SJCRH30 (cell line): ENCODE results near the gene CLEC6A. TPM values are rescaled to one million over a fixed set of nuclear protein-coding genes. Genes with fewer than 3 reads are reported as not detected.
A peak's percentile ranks its signal among the peaks of the same experiment; 100 is the strongest.
"Not testable (repeated sequence)": the region's sequence is repeated elsewhere in the genome, so short reads cannot be mapped to it uniquely, and the experiment has no call there.

Source experiments
- DNase-seq, 2 experiments: peaks; one replicate each; pipeline ENCODE4 v3.0.0-alpha.2; 2015 to 2020
- H3K27ac ChIP-seq: fragments of 250-450 bp; sonication (Bioruptor Pico); 2 replicates; pipeline ENCODE4 v1.5.1; 2020; ENCODE audit warnings: mild to moderate bottlenecking, moderate library complexity
- H3K27me3 ChIP-seq: fragments of 250-450 bp; sonication (Bioruptor Pico); 2 replicates; pipeline ENCODE4 v1.5.1; 2020; ENCODE audit warnings: mild to moderate bottlenecking, moderate library complexity
- H3K36me3 ChIP-seq: fragments of 250-450 bp; sonication (Bioruptor Pico); 2 replicates; pipeline ENCODE4 v1.5.1; 2020; ENCODE audit warnings: mild to moderate bottlenecking, moderate library complexity
- H3K4me1 ChIP-seq: fragments of 250-450 bp; sonication (Bioruptor Pico); 2 replicates; pipeline ENCODE4 v1.5.1; 2020; ENCODE audit warnings: mild to moderate bottlenecking, moderate library complexity
- H3K4me3 ChIP-seq: fragments of 250-450 bp; sonication (Bioruptor Pico); 2 replicates; pipeline ENCODE4 v1.5.1; 2020; ENCODE audit warnings: mild to moderate bottlenecking, moderate library complexity
- H3K9me3 ChIP-seq: fragments of 250-450 bp; sonication (Bioruptor Pico); replicated peaks from 2 replicates; pipeline ENCODE4 v1.5.1; 2020; ENCODE audit warnings: mild to moderate bottlenecking, moderate library complexity
- total RNA-seq: library from RNA; depleted of rRNA; stranded (reverse); fragments of >200 nt; shearing (Covaris generic); gene quantifications from 2 replicates; pipeline ENCODE4 v1.2.3, GENCODE V29; 2014

CLEC6A gene
- total RNA-seq, 1 experiment from 2014 or later = not detected

DNA sequence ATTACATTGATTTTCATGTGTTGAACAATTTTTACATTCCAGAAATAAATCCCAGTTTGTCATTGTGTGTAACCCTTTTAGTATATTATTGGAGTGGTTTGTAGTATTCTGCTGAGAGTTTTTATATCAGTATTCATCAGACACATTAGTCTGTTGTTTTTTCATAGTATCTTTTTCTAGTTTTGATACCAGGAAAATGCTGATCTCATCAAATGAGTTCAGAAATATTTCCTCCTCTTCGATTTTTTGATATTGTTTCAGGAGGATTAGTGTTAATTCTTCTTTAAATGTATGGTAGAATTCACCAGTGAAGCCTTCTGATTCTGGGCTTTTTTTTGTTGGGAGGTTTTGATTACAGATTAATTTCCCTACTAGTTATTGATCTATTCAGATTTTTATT lies 15.3 kb downstream of the CLEC6A start:
- no peak overlapping the region for H3K4me3 ChIP-seq
- no peak for DNase-seq
- no peak overlapping the region for H3K27ac ChIP-seq
- no peaks in the 10 kb centered on the region for H3K27me3 ChIP-seq
- no peaks in the 10 kb centered on the region for H3K4me1 ChIP-seq
- no peaks in the 10 kb centered on the region for H3K36me3 ChIP-seq
- H3K9me3 ChIP-seq = no peaks in the 10 kb centered on the region

DNA sequence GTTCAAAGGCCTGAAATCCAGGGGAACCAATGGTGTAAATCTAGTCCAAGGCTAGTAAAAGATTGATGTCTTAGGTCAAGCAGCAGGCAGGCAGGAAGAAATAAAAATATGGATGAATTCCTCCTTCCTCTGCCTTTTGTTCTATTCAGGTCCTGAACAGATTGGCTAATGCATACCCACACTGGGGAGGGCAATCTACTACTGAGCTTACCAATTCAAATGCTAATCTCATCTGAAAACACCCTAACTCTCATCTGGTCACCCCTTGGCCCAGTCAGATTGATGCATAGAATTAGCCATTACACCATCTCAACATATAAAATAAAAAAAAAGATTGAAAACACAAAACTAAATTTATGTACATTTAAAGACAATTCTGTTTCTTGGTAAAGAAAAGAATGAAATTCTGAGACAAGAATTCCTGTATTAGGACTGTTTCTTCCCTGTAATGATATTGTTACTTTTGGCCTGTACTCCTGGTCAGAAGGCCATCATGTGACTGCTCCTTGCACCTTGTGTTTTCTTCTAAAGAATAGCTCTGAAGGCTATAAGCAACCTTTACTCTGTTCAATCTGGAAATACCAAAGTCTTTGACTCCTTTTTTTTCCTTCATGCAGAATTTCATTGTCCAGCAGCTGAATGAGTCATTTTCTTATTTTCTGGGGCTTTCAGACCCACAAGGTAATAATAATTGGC lies 19.9 kb downstream of the CLEC6A start:
- H3K27me3 ChIP-seq = no peaks in the 10 kb centered on the region

DNA sequence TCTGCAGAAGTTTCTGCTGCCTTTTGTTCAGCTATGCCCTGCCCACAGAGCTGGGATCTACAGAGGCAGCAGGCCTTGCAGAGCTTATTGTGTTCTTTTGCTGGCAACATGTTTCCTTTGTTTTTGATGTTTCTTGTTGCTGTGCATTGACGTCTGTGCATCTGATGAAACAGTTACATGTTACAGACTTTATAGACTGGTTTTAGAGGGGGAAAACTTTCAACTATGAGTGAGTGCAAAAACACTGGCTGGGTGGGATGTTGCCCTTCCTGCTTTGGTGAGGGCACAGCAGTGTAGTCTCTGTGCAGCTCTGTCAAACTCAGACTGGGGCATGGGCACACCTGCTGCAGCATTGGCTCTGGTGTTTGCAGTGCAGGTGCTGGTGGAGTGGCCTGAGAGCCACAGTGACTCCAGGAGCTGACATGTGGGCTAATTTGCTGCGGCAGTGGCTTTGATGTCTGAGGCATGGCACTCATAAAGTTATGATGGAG lies 26.9 kb downstream of the CLEC6A start:
- no peak for DNase-seq
- Histone ChIP-seq H3K27me3 (no peaks in the 10 kb centered on the region), H3K4me1 (no peaks in the 10 kb centered on the region), H3K9me3 (no peaks in the 10 kb centered on the region; the same call in 1 of the 2 replicates), H3K27ac (no peak overlapping the region), H3K36me3 (no peaks in the 10 kb centered on the region), H3K4me3 (no peak overlapping the region)

More for the DNA sequence above, 19.9 kb downstream of the CLEC6A start:
- no peak overlapping the region for H3K4me3 ChIP-seq
- H3K36me3 ChIP-seq = no peaks in the 10 kb centered on the region
- DNase-seq = no peak
- H3K27ac ChIP-seq = no peak overlapping the region
- H3K4me1 ChIP-seq = no peaks in the 10 kb centered on the region
- H3K9me3 ChIP-seq = no peaks in the 10 kb centered on the region

DNA sequence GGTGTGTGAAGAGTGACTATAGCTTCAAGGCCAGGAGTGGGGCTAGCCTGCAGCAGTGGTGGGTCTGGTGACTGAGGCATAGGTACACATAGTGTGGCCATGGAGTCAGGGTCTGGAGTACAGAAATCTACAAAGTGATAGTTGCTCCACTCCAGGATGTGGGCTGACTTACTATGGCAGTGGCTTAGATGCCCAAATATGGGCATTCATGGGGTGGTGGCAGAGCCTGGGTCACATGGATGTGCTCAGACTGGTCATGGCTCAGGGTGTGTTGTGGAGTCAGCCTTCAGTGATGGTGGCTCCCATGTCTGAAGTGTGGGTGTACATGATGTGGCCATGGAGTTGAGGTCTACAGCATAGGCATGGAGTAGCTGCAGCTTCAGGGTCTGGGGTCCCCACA lies 27.3 kb downstream of the CLEC6A start:
- no peak for DNase-seq
- Histone ChIP-seq H3K4me1 (no peaks in the 10 kb centered on the region), H3K27ac (no peak overlapping the region), H3K27me3 (no peaks in the 10 kb centered on the region), H3K9me3 (no peaks in the 10 kb centered on the region; the same call in 1 of the 2 replicates), H3K36me3 (no peaks in the 10 kb centered on the region), H3K4me3 (no peak overlapping the region)

DNA sequence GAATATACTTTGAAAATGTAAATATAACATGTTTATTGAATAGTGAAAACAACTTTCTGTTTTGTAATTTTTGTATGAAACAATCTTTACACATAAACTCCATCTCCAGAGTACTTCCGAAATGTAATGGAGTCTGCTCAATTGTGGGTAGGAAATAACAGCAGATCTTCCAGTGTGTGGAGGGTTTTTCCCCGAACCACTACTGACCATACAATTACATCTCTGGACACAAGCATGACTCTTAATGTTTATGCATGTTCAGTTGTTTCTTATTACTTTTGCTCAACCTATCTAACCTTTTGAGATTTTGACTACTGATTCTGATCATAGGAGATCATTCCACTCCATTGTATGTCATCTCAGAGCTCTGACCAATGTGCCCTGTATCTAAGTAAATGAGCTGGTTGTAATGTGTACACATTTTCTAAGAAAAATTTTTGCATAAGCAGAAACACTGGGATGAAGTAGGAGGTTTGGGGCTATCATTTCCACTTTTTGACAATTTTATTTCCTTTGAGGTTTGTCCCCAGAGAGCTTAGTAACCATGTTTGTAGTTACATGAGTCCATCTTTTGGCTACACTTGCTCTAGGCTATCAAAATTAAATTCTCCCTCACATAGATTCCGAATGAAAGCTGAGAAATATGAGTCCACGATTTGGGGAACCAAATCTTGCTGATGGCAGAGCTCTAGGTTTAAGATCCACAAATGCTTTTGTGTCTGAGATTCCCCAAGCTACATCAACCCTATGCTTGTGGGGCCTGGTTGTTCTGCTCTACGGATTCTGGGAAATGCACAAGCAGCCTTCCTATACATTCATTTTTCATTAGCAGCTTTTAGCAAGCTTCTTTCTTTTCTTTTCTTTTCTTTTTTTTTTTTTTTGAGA lies 36.1 kb downstream of the CLEC6A start:
- Histone ChIP-seq H3K27ac (no peak overlapping the region), H3K4me1 (no peaks in the 10 kb centered on the region), H3K9me3 (no peaks in the 10 kb centered on the region; the same call in 1 of the 2 replicates), H3K36me3 (no peaks in the 10 kb centered on the region), H3K27me3 (no peaks in the 10 kb centered on the region), H3K4me3 (no peak overlapping the region)
- no peak for DNase-seq

DNA sequence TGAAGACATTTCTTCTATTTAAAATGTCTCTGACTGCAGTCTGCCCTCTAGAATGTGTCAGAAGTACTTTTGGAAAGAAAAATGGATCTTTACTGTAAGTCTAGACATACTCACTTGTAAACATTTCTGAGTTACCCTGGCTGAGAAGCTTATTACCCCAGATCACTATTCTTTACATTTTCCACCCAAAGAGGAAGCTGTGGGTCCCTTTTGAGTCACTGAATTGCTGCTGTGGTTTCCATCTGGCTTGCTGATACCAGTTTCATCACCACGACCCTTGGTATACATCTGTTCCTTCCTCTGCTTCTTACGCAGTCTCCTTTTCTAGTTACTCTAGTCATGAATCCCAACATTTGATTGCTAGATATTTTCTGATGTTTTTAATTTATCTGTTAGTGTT lies 37.3 kb downstream of the CLEC6A start:
- no peak for DNase-seq
- no peaks in the 10 kb centered on the region for H3K27me3 ChIP-seq
- no peaks in the 10 kb centered on the region for H3K36me3 ChIP-seq
- H3K4me1 ChIP-seq = no peaks in the 10 kb centered on the region
- H3K9me3 ChIP-seq = no peaks in the 10 kb centered on the region
- no peak overlapping the region for H3K27ac ChIP-seq
- no peak overlapping the region for H3K4me3 ChIP-seq

DNA sequence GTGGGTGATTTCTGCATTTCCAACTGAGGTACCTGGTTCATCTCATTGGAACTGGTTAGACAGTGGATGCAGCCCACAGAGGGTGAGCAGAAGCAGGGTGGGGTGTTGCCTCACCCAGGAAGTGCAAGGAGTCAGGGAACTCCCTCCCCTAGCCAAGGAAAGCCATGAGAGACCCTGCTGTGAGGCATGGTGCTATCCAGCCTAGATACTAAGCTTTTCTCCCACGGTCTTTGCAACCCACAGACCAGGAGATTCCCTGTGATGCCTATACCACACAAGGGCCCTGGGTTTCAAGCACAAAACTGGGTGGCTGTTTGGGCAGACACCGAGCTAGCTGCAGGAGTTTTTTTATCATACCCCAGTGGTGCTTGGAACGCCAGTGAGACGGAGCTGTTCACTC lies 39.9 kb downstream of the CLEC6A start:
- not testable (repeated sequence) for H3K4me1 ChIP-seq, H3K27me3 ChIP-seq, H3K4me3 ChIP-seq, H3K27ac ChIP-seq, DNase-seq, H3K36me3 ChIP-seq, H3K9me3 ChIP-seq

DNA sequence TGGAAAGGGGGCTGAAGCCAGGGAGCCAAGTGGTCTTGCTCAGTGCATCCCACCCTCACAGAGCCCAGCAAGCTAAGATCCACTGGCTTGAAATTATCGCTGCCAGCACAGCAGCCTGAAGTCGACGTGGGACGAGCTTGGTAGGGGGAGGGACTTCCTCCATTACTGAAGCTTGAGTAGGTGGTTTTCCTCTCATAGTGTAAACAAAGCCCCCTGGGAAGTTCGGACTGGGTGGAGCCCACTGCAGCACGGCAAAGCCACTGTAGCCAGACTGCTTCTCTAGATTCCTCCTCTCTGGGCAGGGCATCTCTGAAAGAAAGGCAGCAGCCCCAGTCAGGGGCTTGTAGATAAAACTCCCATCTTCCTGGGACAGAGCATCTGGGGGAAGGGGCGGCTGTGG lies 40.3 kb downstream of the CLEC6A start:
- H3K27ac ChIP-seq, H3K4me3 ChIP-seq, H3K27me3 ChIP-seq, H3K9me3 ChIP-seq, H3K36me3 ChIP-seq, DNase-seq, H3K4me1 ChIP-seq: not testable (repeated sequence)

DNA sequence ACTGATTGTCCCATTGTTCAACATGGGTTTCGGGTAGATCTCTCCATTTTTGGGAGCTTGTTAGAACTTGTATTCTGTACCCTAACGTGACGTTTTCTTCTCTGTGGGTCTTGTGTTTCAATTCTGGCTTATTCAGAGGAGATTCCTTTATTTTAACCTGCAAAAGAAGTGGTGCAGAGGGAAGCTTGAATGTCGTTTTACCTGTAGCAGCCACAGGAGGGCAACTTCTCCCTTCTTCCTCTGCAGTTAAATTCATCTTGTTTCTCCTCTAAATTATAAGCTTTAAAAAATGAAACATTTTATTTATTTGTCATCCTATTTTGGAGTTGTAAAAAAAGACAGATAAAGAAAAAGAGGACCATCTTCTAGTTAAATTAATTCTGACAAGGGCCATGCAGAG lies 43.9 kb downstream of the CLEC6A start:
- Histone ChIP-seq H3K9me3 (no peaks in the 10 kb centered on the region), H3K27ac (no peak overlapping the region), H3K27me3 (peaks cover 13% of the 10 kb centered on the region; the same call in 1 of the 2 replicates), H3K4me3 (no peak overlapping the region), H3K36me3 (no peaks in the 10 kb centered on the region), H3K4me1 (no peaks in the 10 kb centered on the region)
- no peak for DNase-seq

DNA sequence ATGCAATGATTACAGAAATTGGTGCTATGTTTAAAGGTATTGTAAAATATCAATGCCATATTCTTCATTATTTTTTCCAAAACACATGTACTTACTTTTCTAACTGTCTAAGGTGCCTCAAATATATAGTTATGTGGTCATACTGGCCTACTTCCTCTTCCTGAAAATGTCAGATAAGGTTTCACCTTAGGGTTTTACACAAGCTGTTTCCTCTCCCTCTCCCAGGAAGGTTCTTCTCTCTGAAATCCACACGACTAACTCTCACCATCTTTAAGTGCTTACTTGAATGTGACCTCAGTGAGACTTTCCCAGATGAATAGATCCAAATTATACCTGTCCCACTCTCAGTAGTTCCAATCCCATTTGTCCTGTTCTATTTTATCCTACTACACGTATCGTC lies 46.0 kb downstream of the CLEC6A start:
- no peak for DNase-seq
- H3K4me3 ChIP-seq = no peak overlapping the region
- H3K9me3 ChIP-seq = no peaks in the 10 kb centered on the region
- H3K27ac ChIP-seq = no peak overlapping the region
- H3K4me1 ChIP-seq = no peaks in the 10 kb centered on the region
- no peaks in the 10 kb centered on the region for H3K36me3 ChIP-seq
- peaks cover 13% of the 10 kb centered on the region; the same call in 1 of the 2 replicates for H3K27me3 ChIP-seq

DNA sequence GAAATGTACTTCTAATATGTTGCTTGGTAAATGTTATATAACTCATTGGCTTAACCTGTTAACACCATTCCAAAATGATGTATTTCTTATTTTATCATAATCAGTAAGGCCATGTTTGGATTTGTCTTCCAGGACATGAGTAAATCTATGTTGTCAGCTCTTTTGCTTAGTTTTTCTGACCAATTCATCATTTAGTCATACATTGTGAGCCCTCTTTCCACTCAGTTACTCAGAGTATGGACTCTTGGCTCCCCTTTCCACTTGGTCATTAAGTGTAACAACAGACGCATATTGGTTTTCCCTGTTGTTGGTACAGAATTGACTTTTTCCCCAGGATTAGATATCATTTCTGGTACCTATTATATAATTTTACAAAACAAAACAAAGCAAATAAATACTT lies 48.6 kb downstream of the CLEC6A start:
- Histone ChIP-seq H3K36me3 (no peaks in the 10 kb centered on the region), H3K27me3 (peaks cover 6% of the 10 kb centered on the region; the same call in 1 of the 2 replicates), H3K4me1 (no peaks in the 10 kb centered on the region), H3K9me3 (no peaks in the 10 kb centered on the region), H3K27ac (no peak overlapping the region), H3K4me3 (no peak overlapping the region)
- DNase-seq = no peak

DNA sequence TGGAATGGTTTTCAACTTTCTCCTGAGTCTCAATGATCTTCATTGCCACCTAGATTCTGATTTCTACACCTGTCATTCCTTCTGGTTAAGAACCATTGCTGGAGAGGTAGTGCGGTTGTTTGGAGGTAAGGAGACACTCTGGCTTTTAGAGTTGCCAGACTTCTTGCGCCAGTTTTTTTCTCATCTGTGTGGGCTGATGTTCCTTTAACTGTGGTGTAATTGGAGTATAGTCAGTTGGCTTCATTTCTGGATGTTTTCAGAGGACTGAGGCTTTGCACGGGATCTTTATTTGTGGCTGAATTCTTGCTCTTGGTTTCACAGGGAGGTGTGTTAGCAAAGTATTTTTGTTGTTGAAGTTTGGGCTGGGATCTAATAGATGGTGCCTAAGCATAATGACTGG lies 51.8 kb downstream of the CLEC6A start:
- H3K27me3 ChIP-seq = no peaks in the 10 kb centered on the region
- no peak overlapping the region for H3K27ac ChIP-seq

DNA sequence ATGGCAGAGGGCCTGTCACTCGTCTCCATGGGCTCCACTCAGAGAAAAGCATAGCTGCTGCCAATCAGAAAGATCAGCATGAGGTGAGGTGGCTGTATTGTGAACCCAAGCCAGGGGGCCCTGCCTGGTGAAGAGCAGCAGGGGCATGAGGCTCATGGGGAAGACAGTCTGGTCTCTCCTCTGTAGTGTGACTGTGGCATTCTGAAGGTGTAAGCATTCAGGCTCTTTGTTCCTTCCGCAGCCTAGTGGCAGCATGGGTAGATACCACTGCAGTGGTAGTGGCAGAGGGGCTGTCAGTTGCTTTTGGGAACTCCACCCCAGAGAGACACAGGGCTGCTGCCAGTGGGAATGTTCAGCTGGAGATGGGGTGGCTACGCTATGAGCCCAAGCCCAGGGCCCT lies 52.5 kb downstream of the CLEC6A start:
- Histone ChIP-seq H3K4me3 (no peak overlapping the region), H3K9me3 (no peaks in the 10 kb centered on the region), H3K36me3 (no peaks in the 10 kb centered on the region), H3K4me1 (no peaks in the 10 kb centered on the region), H3K27ac (no peak overlapping the region), H3K27me3 (no peaks in the 10 kb centered on the region)
- no peak for DNase-seq

More for the DNA sequence above, 51.8 kb downstream of the CLEC6A start:
- Histone ChIP-seq H3K36me3 (no peaks in the 10 kb centered on the region), H3K4me1 (no peaks in the 10 kb centered on the region), H3K9me3 (no peaks in the 10 kb centered on the region), H3K4me3 (no peak overlapping the region)
- no peak for DNase-seq

DNA sequence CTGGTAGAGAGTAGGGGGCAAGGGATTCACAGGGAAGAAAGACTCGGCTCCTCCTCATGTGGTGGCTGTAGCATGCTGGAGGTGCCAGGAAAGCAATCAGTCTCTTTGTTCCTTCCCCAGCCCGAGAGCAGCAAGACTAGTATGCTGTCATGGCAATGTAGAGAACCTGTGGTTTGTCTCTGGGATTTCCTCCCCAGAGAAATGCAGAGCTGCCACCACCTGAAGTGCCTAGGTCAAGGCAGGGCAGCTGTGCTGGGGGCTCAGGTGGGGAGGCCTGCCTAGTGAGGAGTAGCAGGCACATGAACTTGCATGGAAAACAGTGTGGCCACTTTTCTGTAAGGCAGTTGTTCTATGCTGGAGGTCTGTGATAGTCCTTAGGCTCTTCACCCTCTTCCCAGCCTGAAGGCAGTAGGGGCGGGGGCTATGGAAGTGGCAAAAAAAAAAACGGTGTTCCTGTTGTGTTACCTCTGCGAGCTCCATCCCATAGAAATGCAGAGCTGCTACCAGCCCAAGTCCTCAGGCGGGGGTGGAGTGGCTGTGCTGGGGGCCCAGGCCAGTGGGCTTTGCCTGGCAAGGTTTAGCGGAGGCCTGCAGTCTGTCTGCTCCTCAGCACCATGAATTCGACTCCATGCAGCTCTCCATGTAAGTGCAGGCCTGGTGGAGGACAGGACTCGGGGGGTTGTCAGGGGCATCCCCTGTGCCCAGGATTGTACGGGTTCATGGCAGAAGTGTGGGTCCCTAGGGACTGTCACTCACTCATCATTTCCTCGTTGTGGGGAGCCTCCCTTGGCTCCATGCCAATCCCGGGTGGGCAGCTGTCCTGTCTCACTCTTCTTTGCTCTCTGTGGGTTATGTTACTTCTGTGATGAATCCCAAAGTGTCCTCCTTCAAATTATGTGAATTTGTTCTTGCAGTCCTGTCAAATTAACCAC lies 53.4 kb downstream of the CLEC6A start:
- DNase-seq = peak; percentile 11 to 35
- no peaks in the 10 kb centered on the region for H3K27me3 ChIP-seq
- H3K9me3 ChIP-seq = no peaks in the 10 kb centered on the region
- no peak overlapping the region for H3K4me3 ChIP-seq
- H3K27ac ChIP-seq = no peak overlapping the region
- H3K36me3 ChIP-seq = no peaks in the 10 kb centered on the region
- no peaks in the 10 kb centered on the region for H3K4me1 ChIP-seq
